Retina (tissue), 1 donor: ENCODE data around the gene PITRM1.
"Not testable (repeated sequence)": the region's sequence is repeated elsewhere in the genome, so short reads cannot be mapped to it uniquely, and the experiment has no call there.

Experiments used
- DNase-seq: peaks from one replicate; pipeline ENCODE4 v3.0.0-alpha.2; 2016

The PITRM1 gene

DNA sequence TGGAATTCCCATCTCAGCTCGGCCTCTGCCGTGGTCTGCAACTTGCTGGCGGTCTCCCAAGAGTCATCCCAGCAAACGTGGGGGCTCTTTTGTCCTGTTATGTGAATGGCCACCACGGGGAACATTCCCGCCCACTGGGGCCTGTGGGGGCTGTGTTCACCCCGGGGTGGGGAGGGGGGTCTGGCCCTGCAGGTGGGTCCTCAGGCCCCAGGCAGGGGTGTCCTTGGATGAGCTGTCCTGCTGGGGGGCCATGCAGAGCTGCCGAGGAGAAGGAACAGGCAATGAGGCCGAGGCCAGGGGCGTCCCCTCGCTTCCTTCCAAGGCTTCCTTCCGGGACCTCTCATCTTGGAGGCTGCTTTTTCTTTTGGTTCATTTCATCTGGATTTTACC is 24.4 kb upstream of the PITRM1 start:
- no peak for DNase-seq

DNA sequence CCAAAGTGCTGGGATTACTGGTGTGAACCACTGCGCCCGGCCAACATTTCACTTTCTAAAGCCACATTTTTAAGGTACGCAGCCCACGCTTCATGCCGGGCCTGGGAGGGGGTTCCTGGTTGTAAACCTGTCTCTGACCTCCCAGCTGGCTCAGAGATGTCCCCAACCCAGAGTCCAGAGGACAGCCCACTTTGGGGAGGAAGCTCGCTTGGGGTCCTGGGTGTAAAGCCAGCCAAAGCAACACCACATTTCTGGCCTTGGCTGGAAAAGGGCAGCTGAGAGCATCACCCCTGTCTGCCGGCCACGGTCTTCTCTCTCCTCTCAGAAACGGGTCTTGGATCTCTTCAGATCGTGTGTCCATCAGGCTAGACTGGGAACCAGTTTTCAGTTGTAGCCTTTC is 23.9 kb upstream of the PITRM1 start:
- DNase-seq = no peak

DNA sequence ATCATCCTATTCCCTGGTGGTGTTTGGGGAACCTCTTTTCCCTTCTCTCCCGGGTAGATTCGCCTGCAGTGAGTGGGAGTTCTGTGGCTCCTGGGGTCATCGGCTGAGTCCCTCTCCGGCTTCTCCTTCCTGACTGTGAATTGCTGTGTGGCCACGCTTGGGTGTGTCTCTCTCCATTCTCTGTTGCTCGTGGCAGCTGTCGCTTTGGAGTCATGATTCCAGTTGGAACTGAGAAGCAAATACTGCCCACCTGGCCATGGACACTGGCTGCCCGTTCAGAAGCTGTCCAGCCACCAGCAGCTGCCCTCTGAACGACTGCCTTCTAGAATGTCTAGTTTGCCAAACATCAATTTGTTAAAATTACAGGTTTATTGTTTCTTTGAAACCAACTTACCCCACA is 23.1 kb upstream of the PITRM1 start:
- DNase-seq = no peak

DNA sequence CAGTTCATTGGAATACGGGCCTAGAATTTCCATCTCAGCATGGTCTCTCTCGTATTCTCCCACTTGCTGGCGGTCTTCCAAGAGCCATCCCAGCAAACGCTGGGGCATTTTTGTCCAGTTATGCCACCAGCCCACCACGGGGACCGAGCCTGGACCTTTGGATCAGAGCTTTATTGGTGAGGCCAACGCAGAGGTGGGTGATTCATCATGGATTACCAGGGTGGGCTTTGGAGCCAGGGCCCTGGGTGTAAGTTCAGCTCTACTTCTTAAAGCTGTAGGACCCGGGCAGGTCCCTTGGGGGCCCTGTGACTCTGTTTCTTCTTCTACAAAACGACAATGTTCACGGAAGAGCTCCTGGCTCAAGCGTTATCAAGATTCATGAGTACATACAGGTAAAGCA is 22.7 kb upstream of the PITRM1 start:
- no peak for DNase-seq

DNA sequence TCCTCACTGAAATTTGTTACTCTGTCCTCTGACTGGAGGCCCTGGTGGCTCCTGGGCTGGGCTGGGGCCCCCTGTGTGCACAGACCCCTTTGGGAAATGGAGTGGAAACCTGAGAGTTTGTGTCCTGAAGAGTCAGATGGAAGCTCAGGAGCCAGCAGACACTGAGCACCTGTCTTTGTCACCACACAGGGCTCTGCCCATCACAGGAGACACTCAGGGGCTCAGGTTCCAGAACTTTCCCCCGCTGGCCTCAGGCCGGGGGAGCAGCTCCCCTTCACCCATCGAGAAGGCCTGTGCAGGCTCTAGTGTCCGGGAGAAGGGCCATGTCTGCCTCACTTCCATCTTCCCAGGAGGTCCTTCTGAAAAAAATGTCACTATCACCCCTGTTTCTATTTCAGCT is 22.3 kb upstream of the PITRM1 start:
- DNase-seq = no peak

DNA sequence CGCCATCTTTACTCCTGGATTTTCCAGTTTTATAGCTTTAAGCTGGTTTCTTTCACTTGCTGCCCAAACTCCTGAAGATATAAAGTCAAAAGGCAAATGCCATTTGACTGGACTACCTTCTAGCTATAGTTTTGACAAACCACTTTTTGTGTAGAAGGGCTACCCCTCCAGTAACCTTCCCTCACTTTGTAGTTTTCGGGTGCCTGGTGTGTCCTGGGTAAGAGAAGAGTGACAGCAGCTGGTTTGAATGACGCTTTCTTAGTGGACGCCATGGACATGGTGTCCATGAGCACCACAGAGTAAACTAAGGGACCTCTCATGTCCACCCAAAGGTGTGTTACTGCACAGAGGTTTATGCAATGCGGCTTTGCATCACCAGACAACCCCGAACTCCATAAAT is 21.2 kb upstream of the PITRM1 start:
- DNase-seq = no peak

DNA sequence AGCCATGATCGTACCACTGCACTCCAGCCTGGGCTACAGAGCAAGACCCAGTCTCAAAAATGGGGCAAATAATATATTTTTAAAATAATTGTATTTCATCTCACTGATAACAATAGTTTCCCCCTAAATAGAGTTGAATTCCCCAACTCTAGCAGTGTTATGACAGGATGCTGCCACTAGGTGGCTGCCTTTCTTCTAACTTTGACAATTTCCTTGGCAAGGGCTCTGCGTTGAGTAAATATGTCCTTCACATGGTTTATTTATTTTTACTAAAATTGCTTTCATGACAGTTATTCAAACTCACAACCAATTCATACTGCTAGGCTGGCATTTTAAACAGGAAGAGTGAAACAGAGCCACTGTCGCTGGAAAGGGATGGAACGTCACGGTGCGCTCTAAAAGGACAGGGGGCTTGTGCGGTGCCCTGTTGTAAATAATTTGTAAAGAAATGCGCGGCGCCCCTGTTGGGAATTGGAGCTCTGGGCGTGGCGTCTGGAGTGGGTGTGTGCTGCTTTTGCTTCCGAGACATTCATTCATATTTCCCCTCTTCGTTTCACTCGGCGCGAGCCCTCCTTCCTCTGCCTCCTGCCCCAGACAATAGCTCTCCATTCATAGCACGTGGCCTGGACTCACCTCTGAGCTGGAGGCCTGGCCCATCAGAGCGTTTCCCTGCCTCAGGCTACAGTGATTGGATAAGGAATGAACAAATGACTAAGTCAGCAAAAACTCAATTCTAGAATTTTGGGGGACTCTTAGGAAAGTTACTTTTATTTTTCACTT is 20.5 kb upstream of the PITRM1 start:
- peak; percentile 58 for DNase-seq

DNA sequence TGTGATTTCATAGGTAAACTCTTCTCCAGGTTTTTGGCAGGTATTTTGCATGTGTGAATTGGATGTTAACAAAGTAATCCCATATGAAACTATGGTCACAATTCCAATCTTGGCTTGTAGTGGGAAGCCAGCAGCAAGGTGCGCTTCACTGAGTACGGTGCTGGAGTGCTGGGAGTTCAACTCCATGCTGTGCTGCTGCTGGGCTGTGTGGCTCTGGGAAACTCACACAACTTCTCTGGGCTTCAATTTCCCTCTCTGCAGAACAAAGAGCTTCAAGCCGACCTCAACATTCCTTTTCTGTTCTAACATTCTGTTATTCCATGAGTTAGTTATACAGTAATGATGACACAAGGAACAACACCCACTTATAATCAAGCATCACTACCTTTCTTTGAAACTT is 18.2 kb upstream of the PITRM1 start:
- no peak for DNase-seq

DNA sequence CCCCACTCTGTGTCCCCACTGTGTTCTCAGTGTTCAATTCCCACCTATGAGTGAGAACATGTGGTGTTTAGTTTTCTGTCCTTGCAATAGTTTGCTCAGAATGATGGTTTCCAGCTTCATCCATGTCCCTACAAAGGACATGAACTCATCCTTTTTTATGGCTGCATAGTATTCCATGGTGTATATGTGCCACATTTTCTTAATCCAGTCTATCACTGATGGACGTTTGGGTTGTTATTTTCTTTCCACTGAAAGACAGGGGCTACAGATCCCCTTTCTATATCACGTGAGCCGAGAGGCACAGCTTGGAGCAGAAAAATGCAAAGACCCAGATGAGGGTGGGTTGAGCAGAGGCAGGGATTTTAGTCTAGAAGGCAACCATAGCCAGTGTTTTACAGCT is 14.6 kb upstream of the PITRM1 start:
- DNase-seq = not testable (repeated sequence)

DNA sequence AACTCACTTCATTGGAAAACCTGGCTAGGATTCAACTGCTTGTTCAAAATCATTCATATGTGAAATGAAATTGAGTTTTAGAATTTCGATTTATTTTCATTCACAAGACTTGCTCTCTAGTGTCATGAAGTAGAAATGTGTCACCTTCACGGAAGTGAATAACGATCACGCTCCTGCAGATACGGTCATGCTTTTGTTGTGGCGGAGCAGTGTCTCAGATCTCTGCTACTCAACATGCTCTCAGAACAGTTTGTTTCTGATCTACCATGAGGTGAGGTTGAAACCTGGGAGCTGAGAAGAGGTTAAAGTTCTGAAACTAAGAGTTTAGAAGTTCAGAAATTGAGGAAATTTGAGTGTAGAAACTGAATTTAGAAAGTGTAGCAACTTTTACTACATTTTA is 13.8 kb upstream of the PITRM1 start:
- no peak for DNase-seq

DNA sequence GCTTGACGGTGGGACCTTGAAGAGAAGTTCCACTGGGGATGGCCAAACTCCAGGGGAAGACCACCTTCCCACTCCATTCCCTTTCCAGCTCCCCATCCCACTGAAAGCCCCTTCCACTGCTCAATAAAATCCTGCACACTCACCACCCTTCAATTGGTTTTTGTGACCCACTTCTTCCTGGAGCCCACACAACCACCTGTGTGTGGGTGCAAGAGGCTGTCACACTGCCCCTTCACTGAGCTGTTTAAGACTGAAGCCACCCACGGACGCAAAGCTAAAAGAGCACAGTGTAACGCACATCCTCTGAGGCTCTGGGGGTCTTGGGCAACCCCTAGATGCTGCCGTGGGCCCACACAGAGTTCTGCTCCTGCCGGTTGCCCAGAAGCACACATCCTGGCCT is 12.8 kb upstream of the PITRM1 start:
- DNase-seq = no peak

DNA sequence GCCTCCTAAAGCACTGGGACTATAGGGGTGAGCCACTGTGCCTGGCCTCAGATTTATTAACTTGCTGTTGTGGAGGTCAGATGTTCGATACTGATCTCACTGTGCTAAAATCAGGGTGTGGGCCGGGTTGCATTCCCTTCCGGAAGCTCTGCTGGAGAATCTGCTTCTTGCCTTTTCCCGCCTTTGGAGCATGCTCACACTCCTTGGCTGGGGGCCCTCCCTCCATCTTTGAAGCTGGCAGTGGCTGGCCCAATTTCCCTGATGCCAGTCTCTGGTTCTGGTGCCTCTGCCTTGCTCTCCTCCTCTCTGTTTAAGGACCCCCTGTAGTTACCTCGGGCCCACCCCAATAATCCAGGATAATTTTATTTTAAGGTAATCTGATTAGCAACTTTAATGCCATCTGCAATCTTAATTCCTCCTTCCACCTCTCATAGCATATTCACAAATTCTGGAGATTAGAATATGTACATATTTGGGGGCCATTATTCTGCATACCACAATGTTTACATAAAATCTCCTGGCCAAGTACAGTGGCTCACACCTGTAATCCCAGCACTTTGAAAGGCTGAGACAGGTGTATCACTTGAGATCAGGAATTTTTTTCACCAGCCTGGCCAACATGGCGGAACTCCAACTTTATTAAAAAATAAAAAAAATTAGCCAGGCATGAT is 7.9 kb upstream of the PITRM1 start:
- DNase-seq = no peak

DNA sequence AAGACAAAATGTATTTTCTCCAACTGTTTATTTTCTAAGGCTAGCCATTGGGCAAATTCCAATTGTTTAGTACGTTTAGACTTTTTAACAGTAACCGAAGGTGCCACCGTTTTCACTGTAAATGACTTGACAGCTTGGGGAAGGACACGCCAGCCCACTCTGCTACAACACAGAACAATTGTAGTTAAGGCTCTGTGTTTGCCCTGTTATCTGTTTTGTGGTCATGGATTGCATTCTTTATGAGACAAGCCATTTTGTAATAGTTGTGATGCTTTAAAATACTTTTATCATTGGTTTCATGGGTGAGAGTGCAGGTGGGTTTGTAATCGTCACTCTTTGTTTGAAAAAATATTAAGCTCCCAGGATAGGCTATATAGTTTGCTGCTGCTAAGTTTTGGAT is 6.6 kb upstream of the PITRM1 start:
- no peak for DNase-seq

DNA sequence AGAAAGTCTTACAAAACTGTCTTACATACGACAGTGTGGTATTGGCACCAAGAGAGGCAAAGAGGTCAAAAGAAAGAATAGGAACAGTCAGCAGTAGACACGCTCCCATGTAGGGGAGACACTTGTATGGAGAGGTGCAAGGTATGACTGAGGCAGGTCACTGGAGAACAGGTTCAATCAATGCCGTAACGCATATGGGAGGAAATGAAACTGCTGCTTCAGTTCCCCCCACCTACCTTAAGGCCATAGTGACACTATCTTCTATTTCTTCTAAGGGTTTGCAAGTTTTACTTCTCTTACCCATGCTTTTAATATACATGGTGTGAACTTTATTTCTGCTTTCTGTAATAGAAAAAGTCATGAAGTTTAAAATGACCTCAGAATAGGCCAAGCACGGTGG is 5.5 kb upstream of the PITRM1 start:
- no peak for DNase-seq

DNA sequence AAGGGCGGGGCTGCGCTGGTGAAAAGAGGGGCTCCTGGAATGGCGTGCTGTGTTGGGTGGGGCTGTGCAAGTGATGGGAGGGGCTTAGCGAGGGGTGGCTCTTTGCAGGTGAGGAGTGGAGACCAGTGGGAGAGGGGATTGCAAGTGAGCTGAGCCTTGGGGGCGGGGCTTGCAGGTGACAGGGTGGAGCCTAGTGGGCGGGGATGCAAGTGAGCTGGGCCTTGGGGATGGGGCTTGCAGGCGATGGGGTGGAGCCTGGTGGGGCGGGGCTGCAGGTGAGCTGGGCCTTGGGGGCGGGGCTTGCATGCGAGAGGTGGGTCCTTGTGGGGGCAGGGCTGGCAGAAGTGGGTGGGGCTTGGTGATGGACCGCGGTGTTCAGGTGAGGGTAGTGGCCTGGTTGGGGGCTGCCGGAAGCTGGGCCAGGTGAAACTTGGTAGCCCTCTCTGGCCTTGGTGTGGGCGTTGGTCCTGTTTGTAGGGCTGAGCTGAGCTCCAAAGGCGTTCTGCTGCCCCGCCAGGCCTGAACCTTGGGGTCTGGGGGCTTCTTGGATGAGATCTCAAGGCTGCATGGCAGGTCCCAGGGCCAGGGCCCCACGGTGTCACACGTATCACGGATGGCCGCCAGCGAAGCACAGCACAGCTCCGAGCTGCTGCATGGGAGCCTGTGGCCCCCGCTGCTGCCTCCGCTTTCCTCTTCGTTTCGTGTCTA is 743 bp upstream of the PITRM1 start:
- DNase-seq = no peak

DNA sequence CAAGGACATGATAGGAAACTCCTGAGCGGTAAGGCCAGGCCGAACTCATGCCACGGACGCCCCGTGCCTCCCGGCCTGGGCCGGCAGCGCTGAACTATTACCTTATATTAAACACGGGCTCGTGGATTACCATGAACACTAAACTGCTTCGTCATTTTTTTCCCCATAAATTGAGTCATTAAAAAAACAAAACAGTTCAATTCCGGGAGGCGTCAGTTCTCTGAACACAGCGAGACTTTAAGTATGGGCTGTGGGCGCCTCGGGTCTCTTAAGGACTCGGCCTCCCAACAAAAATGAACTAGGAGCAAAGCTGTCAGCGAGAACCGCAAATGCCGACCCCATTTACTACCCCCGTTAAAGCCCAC is 519 bp downstream of the PITRM1 start:
- no peak for DNase-seq

DNA sequence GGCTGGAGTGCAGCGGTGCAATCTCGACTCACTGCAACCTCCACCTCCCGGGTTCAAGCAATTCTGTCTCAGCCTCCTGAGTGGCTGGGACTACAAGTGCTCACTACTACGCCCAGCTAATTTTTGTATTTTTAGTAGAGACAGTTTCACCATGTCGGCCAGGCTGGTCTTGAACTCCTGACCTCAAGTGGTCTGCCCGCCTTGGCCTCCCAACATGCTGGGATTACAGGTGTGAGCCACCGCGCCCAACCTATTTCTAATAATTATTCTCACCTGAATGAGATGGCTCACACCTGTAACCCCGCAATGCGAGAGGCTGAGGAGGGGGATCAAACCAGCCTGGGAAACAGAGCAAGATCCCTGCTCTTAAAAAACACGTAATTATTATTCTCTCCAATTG is 1.1 kb downstream of the PITRM1 start:
- not testable (repeated sequence) for DNase-seq

DNA sequence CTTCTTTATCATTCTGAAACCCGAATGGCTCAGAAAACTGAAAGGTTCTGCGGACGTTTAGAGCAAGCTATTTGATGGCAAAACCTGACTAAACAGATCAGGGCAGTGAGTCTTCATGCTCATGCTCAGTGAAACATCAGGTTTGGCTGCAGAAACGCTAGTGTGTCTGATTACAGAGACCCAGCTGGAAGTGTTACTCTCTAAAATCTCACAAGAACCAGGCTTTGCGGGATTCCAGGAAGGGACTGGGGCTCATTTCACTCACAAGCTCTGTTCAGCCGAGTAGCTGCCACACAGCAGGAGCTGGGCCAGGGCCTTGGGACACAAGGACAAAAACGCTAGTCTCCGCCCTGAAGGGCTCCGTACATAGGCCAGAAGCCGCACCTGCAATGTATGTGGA is 2.9 kb downstream of the PITRM1 start:
- peak; percentile 65 for DNase-seq

DNA sequence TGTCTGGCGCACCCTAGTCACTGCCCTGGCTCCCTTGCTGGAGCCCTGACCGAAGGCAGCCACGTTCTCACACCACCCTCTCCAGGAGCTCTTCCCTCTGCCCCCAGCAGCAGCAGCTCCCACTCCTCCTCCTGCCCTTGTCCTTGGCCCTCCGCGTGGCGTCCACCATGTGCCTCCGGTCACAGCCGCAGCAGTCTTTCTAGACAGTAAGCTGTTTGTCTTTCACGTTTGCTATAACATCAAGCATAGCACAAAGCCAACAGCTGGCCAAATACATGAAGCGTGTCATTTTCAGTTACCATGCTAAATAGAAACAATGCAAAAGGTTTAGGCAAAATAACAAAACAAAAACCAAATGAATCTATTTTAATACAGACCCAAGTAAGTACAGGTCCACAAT is 3.3 kb downstream of the PITRM1 start:
- no peak for DNase-seq

DNA sequence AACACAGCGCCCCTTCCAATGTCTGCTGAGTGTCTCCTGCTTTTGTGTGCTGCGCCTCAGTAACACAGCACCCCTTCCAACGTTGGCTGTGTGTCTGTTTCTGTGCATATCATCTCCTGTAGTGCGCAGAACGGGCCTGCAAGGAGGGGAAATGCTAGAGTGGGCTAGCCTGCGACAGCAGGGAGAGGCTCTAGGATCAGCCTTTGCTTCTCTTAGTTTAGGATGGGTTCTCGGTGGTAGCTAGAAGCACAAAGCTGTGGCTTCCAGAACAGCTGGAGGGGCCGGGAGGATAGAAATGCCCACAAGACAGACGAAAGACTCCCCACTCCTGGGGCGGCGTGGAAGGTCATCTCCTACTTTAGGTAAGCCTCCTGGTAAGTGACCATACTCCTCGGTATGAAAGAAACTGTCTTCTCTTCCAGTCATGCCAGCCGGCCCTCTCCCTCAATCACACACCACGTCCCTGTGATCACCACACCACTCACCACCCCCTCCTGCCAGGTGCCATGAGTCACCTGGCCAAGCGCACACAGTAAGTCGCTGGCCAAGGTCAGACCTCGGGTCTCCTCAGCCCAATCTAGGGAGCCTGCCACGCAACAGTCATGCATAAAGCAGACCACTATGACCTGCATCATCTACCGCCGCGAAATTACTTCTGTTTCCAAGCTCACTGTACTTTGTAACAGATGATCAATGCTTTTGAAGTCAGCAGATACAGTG is 4.8 kb downstream of the PITRM1 start:
- DNase-seq = no peak

DNA sequence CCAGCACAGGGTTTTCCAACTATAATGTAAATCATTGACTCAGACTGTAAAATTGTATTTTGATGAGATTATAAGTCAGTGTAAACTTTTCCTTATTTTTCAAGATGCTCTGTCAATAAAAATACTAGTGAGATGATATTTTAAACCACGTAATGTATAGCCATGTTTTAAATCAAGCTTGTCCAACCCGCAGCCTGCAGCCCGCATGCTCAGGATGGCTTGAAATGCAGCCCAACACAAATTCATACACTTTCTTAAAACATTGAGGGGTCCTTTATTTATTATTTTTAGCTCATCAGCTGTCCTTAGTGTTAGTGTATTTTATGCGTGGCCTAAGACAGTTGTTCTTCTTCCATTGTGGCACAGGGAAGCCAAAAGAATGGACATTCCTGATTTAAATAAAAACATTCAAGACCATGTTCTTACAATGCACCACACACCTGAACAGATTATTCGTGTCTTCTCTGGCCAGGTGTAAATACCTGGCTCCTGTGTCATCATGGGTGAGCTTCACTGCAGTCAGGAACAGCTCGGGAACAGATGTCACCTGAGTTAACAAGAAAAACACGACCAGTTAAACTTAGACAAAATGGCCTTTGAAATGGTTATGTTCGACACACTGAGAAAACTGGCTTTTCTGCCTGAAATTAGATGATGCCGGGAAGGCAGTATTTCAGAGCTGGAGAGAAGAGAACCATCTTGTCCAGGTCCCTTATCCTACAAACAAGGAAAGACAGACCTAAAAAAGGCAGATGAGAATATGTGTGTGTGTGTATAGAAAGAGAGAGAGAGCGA is 5.9 kb downstream of the PITRM1 start:
- DNase-seq = no peak

DNA sequence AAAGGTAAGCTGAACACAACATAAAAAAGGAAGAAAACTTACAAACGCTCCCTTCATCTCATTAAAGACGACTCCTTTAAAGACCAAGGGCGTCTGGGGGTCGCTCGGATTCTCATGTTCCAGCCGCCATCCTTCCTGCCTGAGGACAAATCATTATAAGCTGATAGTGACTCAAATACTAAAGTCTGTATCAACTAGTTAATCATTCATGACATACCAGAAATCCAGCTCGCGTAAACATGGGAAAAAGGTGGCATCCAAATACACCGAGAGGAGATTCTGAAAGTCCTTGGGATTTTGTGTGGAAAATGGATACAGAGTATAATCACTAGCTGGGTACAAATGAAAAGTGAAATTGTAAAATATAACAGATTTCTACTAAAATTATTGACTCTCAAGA is 7.4 kb downstream of the PITRM1 start:
- no peak for DNase-seq

DNA sequence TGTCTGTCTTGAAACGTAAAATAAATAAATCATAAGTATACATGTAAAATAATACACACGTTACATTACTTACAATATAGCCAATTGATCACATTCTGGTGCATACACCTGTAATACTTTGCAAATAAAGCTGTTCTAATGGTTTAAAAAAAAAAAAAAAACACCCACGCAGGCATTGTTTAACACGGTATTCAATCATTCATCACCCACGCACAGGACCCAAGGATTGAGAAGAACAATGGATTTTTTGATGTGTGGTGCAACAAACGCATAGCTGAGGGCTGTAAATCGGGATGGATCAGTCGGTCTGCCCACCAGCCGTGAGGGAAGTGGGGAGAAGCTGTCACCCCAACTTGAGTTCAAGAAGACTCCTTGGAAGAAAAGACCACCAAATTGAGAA is 8.7 kb downstream of the PITRM1 start:
- DNase-seq = no peak
